Measurements from ENCODE around the gene DDX27.

The DDX27 gene

GRCh38 chr20:49245921-49246740 is 26.9 kb downstream of the DDX27 start:
- in situ Hi-C loops (cut with HindIII; ENCODE audit: low sequenced_read_pairs), result no loop called here

GRCh38 chr20:49247169-49247723 is 28.0 kb downstream of the DDX27 start:
- in situ Hi-C loops (cut with HindIII; ENCODE audit: low sequenced_read_pairs), result no loop called here

GRCh38 chr20:49247792-49248191 is 28.6 kb downstream of the DDX27 start:
- in situ Hi-C loops (cut with HindIII; ENCODE audit: low sequenced_read_pairs), result no loop called here

- in situ Hi-C loops (cut with HindIII; ENCODE audit: low sequenced_read_pairs), result no loop called here
Measured at GRCh38 chr20:49248301-49248700, 29.1 kb downstream of the DDX27 start.

DNA sequence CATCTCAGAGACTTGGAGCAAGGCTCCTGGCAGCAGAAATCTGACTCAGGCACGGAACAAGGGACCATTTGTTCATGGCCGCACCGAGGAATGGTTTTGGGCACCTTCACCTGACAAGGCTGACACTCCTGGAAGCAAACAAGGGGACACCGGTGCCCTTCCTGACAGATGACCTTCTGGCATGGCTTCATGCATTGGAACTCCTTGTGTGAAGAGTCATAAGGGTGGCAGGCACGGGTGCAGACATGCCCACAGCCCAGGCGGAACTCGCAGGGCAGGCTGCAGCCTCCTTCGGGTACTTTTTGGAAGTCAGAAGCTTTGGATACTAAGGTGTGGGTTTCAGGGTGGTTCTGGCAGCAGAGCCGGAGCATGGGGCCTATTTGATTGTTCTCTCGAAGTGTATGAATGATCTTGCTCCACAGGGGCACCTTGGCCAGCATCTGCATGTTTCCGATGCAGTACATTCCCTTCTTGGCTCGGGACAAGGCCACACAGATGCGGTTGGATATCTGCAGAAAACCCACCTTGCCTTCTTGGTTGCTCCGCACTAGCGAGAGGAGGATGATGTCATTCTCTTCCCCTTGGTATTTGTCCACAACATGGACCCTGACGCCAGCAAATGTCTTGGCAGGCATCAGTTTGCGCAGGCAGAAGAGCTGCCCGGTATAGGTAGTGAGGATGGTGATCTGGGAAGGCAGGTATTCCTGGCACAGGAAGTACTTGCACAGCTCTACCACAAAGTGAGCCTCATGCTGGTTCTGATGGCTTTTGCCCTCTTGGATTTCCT is 29.9 kb downstream of the DDX27 start:
- in situ Hi-C loops (cut with HindIII; ENCODE audit: low sequenced_read_pairs), result no loop called here

DNA sequence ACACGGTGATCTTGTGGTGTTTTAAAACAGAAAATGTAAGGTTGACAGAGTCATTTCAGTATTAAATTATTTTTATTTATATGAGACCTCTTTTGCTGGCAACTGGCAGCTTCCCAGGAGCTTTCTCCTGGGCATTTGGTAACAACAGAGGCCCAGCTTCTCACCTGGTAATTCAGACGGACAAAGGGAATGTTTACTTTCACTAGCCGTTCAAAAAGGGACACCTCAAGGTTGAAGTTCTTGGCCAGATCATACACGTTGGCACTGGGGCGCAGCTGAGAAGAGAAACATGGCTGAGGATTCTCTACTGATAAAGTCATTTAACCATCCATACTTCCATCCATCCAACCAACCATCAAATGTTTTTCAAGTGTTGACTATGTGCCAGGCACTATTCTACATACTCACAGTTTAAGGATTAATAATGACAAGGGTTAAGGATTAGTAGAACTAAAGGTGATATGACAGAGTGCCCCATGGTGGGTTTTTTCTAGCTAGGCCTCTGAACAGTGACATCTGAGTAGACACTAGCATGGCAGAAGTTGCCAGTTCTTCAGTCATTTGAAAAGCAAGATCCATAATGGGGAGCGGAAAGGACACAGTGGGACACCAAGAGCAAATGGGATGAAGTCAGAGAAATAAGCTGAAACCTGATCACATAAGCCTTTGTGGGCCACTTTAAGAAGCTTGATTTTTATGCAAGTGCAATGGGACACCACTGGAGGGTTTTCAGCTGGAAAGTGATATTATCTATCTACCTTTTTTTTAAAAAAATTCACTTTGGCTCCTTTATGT is 33.5 kb downstream of the DDX27 start:
- in situ Hi-C loops (cut with HindIII; ENCODE audit: low sequenced_read_pairs), result no loop called here

- in situ Hi-C loops (cut with HindIII; ENCODE audit: low sequenced_read_pairs), result no loop called here
Measured at GRCh38 chr20:49256261-49256660, 37.0 kb downstream of the DDX27 start.

DNA sequence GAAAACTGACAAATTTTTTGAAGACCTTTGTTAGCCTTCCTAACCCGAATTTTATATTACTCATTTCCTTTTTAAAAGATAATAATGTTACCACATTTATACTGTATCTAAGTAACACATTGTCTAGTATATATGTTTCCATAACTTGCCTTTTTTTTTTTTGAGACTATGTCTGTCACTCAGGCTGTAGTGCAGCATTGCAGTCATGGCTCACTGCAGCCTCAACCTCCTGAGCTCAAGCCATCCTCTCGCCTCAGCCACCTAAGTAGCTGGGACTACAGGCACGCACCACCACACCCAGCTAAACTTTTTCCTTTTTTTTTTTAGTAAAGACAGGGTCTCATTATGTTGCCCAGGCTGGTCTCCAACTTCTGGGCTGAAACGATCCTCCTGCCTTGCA is 40.1 kb downstream of the DDX27 start:
- in situ Hi-C loops (cut with HindIII; ENCODE audit: low sequenced_read_pairs), result no loop called here

DNA sequence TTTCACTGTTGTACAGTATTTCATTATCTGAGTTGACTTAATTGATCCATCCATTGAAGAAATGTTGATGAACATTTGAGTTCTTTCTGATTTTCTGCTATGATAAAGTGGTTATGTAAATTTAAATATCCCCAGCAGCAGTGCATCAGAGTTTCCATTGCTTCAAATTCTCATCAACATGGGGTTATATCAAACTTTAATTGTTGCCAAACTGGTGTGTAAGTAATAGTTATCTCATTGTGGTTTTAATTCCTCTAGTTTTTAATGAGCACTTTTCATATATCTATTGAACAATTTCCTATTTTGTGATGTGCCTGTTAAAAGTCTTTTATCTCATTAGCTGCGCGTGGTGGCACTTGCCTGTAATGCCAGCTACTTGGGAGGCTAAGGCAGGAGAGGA is 40.6 kb downstream of the DDX27 start:
- in situ Hi-C loops (cut with HindIII; ENCODE audit: low sequenced_read_pairs), result no loop called here

DNA sequence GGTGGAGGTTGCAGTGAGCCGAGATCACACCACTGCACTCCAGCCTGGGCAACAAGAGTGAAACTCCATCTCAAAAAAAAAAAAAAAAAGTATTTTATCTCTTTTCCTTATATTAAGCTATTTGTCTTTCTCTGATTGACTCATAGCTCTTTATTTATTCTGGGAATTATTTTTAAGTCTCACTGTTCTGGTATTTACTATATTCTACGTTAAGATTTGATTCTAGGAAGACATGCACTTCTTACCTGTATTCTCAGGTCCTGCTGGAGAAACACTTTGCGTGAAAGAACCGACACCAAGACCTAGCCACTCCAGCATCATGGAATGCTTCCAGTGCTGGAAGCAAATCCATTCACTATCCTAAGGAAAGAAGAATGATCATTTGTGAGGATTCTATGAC is 41.0 kb downstream of the DDX27 start:
- in situ Hi-C loops (cut with HindIII; ENCODE audit: low sequenced_read_pairs), result no loop called here

DNA sequence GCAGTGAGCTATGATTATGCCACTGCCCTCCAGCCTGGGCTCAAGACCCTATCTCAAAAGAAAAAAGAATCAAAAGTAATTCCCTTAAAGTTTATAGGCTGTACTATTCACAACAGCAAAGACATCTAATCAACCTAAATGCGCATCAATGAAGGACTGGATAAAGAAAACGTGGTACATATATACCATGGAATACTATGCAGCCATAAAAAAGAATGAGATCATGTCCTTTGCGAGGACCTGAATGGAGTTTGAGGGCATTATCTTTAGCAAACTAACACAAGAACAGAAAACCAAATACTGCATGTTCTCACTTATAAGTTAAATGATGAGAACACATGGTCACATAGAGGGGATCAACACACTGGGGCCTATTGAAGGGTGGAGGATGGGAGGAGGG is 42.0 kb downstream of the DDX27 start:
- in situ Hi-C loops (cut with HindIII; ENCODE audit: low sequenced_read_pairs), result no loop called here

- in situ Hi-C loops (cut with HindIII; ENCODE audit: low sequenced_read_pairs), result no loop called here
Measured at GRCh38 chr20:49262444-49262843, 43.2 kb downstream of the DDX27 start.

GRCh38 chr20:49267327-49267726 is 48.1 kb downstream of the DDX27 start:
- in situ Hi-C loops (cut with HindIII; ENCODE audit: low sequenced_read_pairs), result no loop called here

DNA sequence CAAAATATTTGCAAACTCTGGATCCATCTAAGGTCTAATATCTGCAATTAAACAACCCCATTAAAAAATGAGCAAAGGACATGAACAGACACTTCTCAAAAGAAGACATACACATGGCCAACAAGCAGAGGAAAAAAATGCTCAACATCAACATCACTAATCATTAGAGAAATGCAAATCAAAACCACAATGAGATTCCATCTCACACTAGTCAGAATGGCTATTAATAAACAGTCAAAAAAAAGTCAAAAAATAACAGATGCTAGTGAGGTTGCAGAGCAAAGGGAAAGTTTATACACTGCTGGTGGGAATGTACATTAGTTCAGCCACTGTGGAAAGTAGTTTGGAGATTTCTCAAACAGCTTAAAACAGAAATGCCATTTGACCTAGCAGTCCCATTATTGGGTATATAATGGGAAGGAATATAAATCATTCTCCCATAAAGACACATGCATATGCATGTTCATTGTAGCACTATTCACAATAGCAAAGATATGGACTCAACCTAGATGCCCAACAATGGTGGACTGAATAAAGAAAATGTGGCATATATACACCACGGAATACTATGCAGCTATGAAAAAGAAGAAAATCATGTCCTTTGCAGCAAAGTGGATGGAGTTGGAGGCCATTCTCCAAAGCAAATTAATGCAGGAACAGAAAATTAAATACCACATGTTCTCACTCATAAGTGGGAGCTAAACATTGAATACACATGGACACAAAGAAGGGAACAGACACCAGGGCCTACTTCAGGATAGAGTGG is 49.6 kb downstream of the DDX27 start:
- in situ Hi-C loops (cut with HindIII; ENCODE audit: low sequenced_read_pairs), result no loop called here

DNA sequence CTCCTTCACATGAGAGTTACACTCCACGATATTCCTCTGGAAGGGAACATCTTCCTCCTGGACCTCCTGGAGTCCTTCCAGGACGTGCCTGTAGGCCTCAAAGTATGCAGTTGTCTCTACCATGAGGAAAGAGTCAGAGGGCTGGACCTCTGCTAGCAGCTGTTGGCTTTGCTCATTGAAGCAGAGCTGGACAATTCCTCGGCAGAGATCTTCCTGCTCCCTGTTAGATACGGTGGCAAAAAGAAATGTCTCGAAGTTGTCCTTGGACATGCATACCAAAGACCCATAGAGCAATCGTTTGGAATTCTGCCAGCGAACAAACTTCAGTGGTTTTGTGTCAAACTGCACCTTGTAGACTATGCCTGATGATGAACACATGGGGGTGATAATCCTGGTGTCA is 51.0 kb downstream of the DDX27 start:
- in situ Hi-C loops (cut with HindIII; ENCODE audit: low sequenced_read_pairs), result no loop called here

DNA sequence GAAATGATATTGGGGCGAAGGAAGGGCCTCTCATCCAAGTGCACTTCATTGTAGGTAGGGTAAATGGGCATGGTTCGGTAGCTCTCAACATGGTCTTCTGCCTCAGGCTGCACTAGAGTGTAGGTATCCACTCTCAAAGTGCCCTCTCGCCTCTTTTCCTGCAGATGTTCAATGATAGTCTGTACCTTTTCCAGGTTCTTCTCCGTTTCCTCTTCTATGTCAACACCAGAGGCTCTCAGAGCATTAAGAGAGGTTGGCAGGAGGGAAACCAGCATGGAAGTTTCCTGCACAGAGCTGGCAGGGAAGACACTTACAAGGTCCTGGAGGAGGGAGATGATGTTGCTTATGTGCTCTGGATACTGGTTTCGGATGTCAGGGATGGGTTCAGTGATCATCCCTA is 51.5 kb downstream of the DDX27 start:
- in situ Hi-C loops (cut with HindIII; ENCODE audit: low sequenced_read_pairs), result no loop called here

- in situ Hi-C loops (cut with HindIII; ENCODE audit: low sequenced_read_pairs), result no loop called here
Measured at GRCh38 chr20:49272654-49273053, 53.4 kb downstream of the DDX27 start.

DNA sequence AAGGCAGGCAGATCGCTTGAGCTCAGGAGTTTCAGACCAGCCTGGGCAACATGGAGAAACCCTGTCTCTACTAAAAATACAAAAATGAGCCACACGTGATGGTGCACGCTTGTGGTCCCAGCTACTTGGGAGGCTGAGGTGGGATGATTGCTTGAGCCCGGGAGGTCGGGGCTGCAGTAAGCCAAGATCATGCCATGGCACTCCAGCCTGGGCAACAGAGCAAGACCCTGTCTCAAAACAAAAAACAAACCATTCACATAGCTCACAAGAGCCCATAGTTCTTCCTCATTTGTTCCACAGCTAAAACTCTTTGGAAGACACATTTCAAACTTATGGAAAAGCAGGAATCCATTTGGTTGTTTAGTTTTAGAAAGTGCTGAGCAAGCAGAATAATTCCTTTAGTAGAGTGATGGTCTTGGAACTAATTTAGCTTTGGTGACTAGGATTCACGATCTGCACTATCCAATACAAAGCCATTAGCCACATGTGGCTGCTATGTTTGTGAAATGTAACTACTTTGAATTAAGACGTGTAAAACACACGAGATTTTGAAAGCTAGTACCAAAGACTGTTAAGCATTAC is 54.6 kb downstream of the DDX27 start:
- in situ Hi-C loops (cut with HindIII; ENCODE audit: low sequenced_read_pairs), result no loop called here

DNA sequence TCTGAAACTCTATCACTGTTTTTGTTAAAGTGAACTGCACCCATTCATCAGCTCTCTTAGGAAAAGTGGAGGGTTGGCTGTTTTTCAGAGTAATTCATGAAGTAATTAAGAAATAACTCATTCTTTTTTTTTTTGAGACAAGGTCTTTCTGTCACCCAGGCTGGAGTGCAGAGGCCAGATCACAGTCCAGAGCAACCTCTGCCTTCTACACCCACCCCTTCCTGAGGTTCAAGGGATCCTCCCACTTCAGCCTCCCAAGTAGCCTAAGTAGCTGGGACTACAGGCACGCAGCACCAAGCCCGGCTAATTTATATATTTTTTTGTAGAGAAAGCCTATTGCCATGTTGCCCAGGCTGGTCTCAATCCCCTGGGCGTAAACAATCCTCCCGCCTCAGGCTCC is 56.0 kb downstream of the DDX27 start:
- in situ Hi-C loops (cut with HindIII; ENCODE audit: low sequenced_read_pairs), result no loop called here

DNA sequence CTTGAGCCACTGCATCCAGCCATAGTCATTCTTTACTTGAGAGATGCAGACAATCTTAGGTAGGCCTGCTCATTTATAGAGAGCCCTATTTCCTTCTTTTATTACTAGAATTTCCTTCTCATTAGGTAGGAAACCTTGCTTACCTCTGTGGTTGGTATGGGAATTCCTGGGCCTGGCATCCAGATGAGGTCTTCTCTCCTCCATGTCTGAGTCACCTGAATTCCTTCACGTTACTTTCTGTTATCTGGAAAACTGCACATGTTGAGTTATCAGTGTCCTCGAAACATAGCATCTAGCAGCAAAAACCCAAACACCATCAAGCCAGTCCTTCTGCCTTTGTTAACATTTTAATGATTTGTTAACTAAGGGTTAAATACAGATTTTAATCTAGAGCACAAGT is 56.4 kb downstream of the DDX27 start:
- in situ Hi-C loops (cut with HindIII; ENCODE audit: low sequenced_read_pairs), result no loop called here

All from DLD1 (cell line).